NOMO-1 (cell line): Measurements from ENCODE around the gene ARVCF.

ENCODE experiments used
- DNase-seq, 2 experiments: peaks; one replicate each; lab custom pipeline; 2025; ENCODE audit not compliant: unreplicated experiment in 2 of 2; lab: John Stamatoyannopoulos, UW

ARVCF gene

DNA sequence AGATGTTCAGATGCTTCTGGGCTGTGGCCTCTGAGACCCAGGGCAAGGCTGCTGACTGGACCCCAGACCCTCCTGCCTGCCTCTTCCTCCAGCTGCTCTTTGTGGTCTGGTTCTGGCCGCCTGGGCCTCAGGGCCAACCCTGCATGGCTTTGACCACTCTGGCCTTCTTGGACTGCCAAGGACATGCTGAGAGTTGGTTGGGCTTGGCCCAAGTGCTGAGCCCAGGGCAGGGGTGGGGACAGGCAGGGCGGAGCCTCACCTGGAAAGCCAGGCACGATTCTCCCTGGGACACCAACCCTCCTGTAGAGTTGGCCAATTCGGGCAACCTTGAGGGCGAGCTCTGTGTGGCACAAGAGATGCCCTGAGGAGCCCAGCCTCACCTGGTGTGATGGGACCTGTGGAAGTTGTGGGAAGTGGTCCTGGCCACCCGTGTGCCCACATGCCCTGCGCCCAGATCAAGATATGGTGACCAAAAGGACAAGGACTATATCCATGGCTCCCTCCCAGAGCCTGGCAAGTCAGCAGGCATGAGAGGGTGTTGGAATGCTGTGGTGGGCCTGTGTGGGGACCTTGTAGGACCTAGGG, 15.9 kb upstream of the ARVCF start:
- DNase-seq: no peak

DNA sequence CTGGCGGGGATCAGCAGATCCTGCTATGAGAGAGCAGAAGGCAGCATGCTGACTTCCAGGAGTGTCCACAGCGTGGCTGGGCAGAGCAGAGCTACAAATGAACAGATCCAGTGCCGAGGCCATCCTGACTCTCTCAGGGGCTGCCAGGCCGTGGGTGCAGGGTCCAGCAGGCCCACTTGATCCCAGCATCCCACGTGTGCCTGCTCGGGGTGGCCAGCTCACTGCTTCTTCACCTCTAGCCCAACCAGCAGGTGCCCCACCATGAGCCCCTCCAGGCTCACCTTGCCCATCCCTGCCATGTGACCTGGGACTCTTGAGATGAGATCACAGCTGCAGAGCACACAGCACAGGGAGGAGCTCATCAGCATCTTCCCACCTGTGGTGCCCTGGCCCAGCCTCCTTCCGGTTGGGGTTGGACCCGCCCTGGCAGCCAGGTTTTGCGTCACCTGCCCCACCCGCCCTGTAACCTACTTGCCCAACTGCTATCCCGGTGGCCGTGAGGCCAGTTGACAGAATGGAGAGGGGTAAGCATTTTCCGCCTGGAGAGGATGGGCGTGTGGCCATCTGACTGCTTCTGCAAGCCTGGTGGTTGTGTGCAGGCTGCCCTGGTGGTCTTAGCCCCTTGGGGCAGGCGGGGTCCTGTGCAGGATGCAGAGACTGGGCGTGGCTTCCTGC, 15.2 kb upstream of the ARVCF start:
- no peak for DNase-seq

DNA sequence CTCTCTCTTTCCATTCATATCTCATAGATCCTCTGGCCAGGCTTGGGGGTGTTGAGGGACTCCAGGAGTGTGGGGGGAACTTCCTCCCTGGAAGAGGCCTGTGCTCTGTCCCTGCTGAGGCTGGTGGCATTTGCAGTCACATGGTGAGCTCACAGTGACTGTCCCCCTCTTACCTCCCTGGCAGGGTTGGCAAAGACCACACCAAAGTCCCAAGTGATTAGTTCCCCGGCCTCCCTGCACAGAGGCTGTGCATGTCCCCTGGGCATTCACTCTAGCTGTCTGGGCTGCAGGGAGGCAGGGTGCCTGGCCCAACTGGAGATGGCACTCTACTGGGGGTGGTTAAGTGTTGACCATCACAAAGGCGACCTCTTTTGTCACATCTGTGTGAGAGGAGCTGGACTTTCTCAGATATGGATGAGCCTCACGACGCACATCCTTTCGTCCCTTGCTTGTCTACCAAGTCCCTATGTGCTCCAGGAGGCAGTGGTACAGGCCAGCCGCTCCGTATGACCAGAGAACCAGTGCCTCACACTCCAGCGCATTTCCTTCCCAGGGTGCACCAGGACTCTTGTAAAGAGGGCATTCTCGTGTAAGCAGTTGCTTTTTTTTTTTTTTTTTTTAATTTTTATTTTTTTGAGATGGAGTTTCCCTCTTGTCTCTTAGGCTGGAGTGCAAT, 13.1 kb upstream of the ARVCF start:
- no peak for DNase-seq

DNA sequence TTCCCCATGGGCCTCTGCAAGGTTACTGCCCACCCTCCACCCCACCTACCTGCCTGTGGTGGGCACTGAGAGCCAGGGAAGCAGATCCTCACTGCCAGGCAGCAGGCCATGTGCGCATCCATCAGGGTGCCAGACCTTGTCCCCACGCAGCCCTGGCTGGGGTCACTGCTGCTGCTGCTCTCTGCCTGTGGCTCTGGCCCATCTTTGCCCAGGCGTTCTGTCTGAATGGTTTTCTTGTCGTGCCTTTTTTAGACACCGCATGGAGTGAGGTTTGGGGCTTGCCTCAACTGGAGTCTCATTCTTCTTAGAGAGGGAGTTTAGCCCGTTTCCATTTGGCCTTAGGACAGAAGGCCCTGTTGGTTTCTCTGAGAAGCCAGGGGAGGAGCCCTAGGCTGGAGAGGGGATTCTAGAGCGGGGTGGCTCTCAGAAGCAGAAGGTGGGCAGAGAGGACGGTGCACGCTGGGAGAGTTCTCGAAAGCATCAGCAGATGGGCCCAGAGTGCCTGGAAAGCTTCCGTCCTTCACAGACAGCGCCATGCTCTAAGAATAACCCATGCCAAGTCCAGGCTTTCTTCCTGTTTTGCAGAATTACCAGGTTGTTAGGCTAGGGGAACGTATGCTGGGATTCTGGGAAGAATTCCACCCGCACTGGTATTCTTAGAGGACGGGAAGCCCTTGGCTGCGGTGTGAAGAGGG, 12.4 kb upstream of the ARVCF start:
- DNase-seq: no peak

DNA sequence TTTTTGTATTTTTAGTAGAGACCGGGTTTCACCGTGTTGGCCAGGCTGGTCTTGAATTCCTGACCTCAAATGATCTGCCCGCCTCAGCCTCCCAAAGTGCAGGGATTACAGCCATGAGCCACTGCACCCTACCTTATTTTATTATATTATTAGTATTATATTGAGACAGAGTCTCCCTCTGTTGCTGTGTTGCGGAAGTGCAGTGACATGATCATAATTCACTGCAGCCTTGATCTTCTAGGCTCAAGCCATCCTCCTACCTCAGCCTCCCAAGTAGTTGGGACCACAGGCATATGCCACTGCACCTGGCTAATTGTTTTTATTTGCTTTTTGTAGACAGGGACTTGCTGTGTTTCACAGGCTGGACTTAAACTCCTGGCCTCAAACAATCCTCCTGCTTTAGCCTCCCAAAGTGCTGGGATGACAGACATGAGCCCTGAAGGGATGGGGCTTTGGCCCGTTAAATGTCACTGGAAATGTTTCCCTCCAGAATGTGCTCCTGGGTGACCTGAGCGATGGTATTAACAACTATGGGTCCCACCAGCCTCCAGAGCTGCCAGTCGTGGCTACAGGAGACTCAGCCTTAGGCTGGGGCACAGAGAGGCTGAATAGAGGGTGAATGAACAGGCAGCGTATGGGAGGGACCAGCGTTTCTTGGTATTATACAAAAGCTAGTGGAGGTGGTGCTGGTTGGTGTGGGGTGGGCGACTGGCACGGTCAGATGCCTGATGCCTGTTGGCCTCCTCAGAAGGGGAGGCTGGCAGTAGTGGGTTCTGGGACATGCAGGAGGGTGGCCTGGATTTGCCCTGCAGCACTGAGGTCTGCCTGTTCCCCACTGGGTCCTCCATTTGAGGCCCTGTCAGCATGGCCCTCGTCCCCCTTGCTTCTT, 11.6 kb upstream of the ARVCF start:
- no peak for DNase-seq

DNA sequence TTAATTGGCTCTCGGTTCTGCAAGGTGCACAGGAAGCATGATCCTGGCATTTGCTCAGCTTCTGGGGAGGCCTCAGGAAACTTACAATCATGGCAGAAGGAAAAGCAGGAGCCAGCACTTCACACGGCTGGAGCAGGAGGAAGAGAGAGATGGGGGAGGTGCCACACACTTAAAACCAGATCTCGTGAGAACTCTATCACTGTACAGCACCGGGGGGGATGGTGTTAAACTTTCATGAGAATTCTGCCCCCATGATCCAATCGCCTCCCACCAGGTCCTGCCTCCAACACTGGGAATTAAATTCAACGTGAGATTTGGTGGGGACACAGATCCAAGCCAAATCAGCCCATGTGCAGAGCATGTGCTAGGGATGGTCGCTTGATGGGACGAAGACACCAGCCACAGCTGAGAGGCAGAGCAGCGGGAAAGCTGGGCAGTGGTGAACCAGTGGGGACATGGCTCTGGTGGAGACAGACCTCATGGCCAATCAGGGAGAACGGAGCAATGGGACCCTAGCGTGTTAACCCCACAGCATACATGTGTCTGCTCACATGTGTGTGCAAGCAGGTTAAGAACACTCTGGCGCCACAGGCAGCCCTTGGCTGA, 10.5 kb upstream of the ARVCF start:
- DNase-seq: no peak

DNA sequence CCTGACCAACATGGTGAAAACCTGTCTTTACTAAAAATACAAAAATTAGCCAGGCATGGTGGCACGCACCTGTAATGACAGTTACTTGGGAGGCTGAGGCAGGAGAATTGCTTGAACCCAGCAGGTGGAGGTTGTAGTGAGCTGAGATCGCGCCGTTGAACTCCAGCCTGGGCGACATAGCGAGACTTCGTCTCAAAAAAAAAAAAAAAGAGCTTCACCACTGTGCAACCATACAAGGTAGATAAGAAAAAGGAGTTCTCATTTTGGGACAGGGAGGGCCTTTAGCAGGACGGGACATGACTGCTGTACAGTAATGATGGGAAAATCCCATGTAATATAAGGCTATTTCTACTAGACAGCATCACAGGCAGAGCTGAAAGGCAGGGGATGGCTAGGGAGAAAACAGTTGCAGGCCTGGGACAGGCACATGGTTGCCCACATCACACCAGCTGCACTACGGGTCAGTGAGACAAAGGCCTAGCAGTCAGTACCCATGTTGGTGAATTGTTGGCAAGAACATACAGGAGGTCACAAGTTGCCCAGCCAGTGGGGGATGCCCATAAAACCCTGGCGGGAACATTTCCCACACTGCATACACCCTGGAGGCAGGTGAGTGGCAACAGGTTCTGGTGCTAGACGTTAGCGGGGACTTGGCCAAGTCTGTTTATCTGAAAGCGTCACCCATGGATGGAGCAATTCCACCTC, 9.7 kb upstream of the ARVCF start:
- DNase-seq: no peak

DNA sequence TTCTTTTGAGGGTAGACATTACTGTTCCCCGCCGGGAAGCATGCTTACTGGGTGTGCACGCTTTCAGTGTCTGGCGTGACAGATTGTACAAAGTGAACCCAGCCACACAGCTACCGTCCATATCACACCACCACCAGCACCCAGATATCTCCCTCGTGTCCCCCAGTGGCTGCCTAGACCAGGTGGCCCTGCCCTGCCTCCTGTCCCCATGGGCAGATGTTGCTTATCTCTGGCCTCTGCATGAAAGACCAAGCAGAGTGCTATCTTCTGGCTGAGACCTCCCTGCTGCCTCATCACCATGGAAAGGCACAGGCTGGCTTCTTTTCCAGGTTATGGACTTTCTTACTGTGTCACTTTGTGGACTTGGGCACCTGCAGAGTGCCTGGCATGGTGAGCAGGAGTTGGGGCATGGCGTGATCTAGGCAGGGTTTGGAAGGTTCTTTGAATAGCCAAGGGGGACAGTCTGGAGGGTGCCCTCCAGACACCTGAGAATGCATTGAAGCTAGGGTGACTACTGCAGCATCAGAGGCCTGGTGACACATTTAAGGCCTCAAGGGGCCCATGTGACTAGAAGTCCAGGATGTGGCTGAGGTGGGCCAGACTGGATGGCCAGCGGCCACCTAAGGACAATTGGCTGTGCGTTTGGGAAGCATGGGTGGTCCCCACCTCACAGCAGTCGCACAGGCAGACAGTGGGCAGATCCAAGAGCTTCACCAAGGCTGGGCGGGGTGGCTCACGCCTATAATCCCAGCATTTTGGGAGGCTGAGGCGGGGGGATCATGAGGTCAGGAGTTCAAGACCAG, 9.0 kb upstream of the ARVCF start:
- no peak for DNase-seq

DNA sequence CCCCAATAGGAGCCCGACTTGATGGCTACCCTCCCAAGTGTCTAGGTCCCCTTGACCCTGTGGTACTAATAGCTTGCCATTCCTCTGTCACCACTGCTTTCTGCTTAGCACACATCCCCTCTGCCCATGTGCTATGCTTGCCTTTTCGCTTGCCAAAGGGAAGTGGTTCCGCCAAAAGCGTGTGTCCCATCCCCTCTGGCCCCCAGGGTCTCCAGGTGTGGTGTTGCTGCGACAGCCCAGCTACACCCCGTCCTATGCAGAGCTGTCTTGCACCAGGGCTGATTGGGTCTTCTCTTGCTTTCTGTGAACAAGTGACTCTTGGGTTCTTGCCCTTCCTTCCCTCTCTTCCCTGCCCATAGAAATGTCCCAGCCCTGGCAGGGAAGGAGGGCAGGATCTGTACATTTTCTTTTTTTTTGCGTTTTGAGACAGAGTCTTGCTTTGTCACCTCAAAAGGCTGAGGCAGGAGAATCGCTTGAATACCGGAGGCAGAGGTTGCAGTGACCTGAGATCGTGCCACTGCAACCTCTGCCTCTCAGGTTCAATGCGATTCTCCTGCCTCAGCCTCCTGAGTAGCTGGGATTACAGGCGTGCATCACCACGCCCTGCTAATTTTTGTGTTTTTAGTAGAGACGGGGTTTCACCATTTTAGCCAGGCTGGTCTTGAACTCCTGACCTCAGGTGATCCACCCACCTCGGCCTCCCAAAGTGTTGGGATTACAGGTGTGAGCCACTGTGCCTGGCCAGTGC, 8.2 kb upstream of the ARVCF start:
- DNase-seq: no peak

DNA sequence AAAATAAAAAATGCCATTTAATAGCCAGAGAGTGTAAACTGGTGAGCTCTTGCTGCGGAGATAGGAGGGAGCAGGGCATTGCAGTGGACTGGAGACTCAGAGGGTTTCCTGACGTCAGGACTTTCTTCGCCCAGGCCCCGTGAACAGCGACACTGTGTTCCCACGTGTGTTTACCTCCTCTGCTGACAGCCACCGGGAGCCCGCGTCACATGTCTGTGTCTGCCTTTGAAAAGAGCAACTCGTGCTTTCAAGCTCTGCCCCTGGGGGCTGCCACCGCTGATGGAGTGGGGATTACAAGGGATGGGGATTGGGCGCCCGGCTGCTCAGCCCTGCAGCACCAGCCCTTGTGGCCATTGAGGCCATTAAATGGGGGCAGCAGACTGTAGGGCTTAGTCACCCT, 7.6 kb upstream of the ARVCF start:
- no peak for DNase-seq

DNA sequence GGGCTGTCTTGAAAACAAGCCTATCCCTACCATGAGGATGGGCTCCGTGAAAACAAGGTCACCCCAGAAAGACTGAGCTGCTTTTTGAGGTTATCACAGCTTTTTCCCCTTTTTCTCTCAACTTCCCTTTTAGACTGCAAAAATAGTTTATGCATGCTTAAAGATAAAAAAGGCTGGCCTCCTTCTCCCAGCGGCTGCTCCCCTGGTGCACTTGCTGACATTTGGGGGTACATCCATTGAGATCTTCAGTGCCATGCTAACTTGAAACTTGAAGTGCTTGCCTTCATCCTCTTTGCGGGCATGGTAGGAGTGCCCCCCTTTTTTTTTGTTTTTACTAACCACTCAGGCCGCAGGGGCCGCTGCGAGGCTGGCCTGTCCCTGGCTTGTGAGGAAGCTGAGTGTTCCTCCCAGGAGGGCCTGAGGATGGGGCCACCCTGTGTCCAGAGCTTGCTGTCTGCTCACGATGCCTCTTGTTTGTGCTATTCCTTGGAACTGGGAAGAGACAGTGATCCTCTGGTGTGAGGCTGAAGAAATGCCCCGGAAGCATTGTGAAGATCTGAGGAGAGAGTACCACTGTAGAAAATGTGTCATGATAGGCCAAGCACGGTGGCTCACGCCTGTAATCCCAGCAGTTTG, 6.5 kb upstream of the ARVCF start:
- DNase-seq: peak; percentile 18 to 43

DNA sequence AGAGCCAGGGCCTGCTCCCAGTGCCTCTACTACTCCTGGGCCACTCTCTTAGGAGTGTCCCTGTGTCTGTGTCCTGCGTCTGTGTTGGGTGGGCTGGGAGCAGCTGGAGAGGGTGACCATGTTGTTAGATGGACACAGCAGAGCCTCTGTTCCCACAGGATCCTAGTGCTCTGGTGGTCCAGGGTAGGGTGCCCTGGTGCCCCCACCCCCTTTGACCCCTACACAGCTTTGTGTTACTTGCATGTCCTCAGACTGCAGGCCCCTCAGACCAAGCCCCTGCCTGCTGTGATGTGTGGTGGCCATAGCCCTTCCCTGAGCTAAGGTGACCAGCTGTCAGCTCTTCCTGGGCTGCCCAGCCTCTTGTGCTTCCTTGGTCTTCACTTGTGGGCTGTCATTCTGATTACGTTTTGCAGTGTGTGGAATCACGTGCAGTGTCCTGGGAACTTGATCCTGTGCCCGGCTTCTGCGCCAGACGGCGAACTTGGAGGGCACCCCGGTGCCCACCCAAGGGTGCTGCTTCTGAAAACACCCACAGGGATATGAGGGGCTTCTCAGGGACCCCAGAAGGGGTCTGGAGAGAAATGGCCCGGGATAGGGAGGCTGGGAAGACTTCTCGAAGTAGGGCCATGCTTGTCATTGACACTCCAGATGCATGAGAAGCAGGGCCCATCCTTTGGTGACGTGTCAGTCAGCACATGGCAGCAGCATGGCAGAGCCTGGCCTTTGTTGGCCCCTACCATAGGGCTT, 5.8 kb upstream of the ARVCF start:
- no peak for DNase-seq

DNA sequence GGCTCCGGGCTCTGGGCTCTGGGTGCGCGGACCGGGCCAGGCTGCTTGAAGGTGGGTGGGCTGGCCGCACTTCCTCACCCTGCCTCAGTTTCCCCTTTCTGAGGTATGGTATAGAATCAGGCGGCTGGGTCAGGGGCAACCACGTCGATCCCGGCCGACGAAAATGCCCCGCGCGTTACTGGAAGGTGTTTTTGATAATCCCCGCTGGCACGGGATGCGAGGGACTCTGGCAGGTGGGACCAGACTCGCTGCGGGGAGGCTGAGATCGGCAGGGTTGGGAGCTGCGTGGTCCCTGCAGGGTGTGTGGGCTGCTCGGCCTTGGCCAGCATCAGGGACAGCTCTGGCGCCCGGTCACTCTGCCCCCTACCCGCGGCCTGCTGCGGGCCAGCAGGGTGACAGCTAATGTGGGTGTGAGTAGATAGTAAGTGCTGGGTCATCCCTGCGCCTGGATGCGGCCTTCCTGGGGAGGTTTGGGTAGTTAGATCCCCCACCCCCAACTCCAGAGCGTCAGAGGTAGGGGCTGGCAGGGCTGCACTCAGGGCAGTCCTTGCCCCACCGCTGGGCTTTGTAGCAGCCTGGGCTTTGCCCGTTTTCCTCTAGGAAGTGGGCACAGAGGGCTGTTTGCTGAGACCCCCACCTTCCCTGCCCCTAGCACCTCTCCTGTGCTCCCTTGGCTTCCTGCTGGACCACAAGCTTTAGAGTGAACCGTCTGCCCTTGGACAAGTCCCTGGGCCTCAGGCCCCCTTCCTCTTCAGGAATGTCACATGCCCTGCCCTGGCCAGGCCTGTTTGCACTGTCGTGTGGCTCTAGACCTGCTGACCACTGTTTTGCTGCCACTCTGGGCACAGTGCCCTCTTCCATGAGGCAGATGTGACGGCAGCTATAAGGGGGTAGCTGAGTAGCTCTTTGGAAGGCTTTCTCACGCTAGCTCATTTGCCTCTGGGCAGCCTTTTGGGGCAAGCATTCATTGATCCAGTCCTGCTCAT, 4.9 kb upstream of the ARVCF start:
- DNase-seq: no peak

DNA sequence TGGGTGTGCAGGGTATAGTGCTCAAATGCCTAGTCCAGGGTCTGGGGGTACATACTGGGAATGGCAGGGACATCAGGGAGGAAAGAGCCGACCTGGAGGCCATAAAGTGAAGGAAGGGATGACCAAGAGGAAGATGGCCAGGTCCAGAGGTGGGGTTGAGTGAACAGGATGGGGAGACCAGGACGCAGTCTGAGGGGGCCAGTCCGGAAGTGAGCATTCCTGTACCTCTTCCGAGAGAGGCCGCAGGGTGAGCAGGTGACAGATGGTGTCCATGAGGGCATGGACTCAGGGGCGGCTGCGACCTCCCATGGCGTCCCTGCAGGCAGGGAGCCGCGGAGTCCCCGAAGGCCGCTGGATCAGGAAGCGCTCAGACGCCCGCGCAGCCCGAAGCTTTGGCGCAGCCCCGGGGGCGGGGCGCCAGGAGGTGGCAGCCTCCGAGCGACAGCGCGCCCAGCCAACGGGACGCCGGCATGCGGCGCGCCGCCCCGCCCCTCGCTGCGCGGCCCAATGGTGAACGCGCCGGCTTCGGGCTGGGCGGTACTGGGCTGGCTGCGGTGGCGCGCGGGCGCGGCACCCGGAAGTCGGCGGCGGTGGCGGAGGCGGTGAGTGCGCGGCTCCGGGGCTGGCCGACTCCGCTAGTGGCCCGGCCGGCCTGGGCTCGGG, 4.0 kb upstream of the ARVCF start, which contains the start of gene TANGO2:
TSS of gene TANGO2 (plus strand) at position 578 of the 663 bp plus-strand sequence. CDS start 15,689 bp downstream, outside the sequence.
- DNase-seq: peak; percentile 88 to 97
